Measurements from ENCODE around the gene SOCS3.

DNA sequence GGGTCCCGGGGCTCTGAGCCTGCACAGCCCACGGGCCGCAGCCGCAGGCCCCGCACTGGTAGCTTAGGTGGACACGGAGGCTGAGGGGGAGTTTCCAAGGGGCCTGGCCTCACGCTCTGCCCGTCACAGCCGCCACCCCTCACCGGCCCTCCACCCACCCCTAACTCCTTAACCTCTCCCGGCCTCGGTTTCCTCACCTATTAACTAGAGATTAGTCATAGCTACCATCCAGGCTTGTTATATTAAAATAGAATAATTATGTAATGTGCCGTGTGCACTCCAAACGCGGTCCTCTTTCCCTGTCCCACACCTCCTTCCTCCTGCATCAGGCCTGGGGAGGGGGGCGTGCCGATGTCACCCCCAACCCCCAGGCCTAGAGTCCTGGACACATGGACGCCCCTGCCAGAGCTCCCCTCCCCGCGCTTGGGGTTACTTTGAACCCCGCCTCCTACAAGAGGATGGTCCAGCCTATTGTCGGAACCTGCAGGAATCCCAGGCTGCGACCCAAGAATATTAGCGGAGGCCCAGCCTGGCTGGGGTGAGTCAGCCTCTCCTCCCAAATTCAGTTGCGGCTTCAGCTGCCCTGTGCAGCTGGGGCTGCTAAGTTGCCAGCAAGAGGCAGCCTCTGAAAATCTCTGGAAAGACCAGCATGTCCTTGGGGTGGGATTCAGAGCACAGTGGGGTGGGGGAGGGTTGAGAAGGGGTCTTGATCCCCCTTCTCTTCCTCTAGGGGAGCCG is 17.3 kb downstream of the SOCS3 start:
- TF ChIP-seq, protein P1, sequence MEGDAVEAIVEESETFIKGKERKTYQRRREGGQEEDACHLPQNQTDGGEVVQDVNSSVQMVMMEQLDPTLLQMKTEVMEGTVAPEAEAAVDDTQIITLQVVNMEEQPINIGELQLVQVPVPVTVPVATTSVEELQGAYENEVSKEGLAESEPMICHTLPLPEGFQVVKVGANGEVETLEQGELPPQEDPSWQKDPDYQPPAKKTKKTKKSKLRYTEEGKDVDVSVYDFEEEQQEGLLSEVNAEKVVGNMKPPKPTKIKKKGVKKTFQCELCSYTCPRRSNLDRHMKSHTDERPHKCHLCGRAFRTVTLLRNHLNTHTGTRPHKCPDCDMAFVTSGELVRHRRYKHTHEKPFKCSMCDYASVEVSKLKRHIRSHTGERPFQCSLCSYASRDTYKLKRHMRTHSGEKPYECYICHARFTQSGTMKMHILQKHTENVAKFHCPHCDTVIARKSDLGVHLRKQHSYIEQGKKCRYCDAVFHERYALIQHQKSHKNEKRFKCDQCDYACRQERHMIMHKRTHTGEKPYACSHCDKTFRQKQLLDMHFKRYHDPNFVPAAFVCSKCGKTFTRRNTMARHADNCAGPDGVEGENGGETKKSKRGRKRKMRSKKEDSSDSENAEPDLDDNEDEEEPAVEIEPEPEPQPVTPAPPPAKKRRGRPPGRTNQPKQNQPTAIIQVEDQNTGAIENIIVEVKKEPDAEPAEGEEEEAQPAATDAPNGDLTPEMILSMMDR (conservative IDR thresholded peaks at IDR 0.05; ENCODE audit: low read length): no peak
- no peak for TF ChIP-seq EZH2phosphoT487 (IDR thresholded peaks at IDR 0.05; ENCODE audit: borderline replicate concordance)

All from Loucy (cell line).